Activated B cell treated with CpG ODN at 0.5 μM for 24 hours (primary cell): ENCODE results near the gene RPS6KA2. TPM values are rescaled to one million over a fixed set of nuclear protein-coding genes. Genes with fewer than 3 reads are reported as not detected.

ENCODE experiments used
- ATAC-seq: fragments of 200-7000 bp; cut with Tn5 transposase; one replicate; pipeline ENCODE4 v1.10.0; 2021; ENCODE audit warnings: low read depth, mild to moderate bottlenecking, moderate library complexity
- CTCF ChIA-PET: fragments of 350-600 bp; sonication (Branson Sonifier 250); formaldehyde crosslinking; loops from one replicate; lab custom pipeline; 2021; ENCODE audit warnings: antibody characterized with exemption; lab: Charles Lee
- POLR2A ChIA-PET: fragments of 350-600 bp; sonication (Branson Sonifier 250); formaldehyde crosslinking; loops from one replicate; lab custom pipeline; 2021; ENCODE audit warnings: antibody characterized with exemption; lab: Charles Lee
- DNase-seq: peaks from one replicate; pipeline ENCODE4 v3.0.0; 2022
- H3K27ac Mint-ChIP-seq: one replicate; pipeline ENCODE4 v1.8.0; 2020; ENCODE audit warnings: mixed read lengths
- H3K27me3 Mint-ChIP-seq: one replicate; pipeline ENCODE4 v1.8.0; 2021; ENCODE audit warnings: mixed read lengths
- H3K36me3 Mint-ChIP-seq: one replicate; pipeline ENCODE4 v1.8.0; 2021; ENCODE audit warnings: low read depth, mixed read lengths
- H3K4me1 Mint-ChIP-seq: one replicate; pipeline ENCODE4 v1.8.0; 2021; ENCODE audit warnings: mixed read lengths
- H3K4me3 Mint-ChIP-seq: one replicate; pipeline ENCODE4 v1.8.0; 2020; ENCODE audit warnings: mild to moderate bottlenecking, mixed read lengths
- H3K9me3 Mint-ChIP-seq: one replicate; pipeline ENCODE4 v1.8.0; 2020; ENCODE audit warnings: mixed read lengths
- intact Hi-C: fragments of 100-400 bp; cut with micrococcal nuclease; formaldehyde crosslinking; loops from one replicate; pipeline ENCODE4 v1.15.1; 2024
- total RNA-seq: library from RNA; stranded (reverse); gene quantifications from 2 replicates; pipeline ENCODE4 v1.2.3, GENCODE V29; 2022
- TF ChIP-seq, protein P1 (sequence below): fragments of 200-600 bp; IDR thresholded peaks from one replicate; pipeline ENCODE4 v1.8.0; 2022; ENCODE audit warnings: antibody characterized with exemption, mild to moderate bottlenecking

The RPS6KA2 gene
- total RNA-seq, 1 donor from 2014 or later, result 14.4 TPM

- H3K36me3 Mint-ChIP-seq, result no peaks in the 10 kb centered on the region
- H3K9me3 Mint-ChIP-seq, result no peaks in the 10 kb centered on the region
- TF ChIP-seq, protein P1, sequence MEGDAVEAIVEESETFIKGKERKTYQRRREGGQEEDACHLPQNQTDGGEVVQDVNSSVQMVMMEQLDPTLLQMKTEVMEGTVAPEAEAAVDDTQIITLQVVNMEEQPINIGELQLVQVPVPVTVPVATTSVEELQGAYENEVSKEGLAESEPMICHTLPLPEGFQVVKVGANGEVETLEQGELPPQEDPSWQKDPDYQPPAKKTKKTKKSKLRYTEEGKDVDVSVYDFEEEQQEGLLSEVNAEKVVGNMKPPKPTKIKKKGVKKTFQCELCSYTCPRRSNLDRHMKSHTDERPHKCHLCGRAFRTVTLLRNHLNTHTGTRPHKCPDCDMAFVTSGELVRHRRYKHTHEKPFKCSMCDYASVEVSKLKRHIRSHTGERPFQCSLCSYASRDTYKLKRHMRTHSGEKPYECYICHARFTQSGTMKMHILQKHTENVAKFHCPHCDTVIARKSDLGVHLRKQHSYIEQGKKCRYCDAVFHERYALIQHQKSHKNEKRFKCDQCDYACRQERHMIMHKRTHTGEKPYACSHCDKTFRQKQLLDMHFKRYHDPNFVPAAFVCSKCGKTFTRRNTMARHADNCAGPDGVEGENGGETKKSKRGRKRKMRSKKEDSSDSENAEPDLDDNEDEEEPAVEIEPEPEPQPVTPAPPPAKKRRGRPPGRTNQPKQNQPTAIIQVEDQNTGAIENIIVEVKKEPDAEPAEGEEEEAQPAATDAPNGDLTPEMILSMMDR, result no peak
- no peaks in the 10 kb centered on the region for H3K4me1 Mint-ChIP-seq
- intact Hi-C loops, result no loop called here
- DNase-seq, result no peak
- H3K4me3 Mint-ChIP-seq, result no peak overlapping the region
- no peak for ATAC-seq
- H3K27me3 Mint-ChIP-seq, result no peaks in the 10 kb centered on the region
- H3K27ac Mint-ChIP-seq, result no peak overlapping the region
- ChIA-PET CTCF (no interaction called here), POLR2A (interaction anchor here (1.2 kb wide), 1 partner anchor 23 kb away, joined by 6 read pairs; no protein-coding TSS in a partner anchor)
Measured at GRCh38 chr6:166650824-166651807, 24.1 kb upstream of the RPS6KA2 start.

DNA sequence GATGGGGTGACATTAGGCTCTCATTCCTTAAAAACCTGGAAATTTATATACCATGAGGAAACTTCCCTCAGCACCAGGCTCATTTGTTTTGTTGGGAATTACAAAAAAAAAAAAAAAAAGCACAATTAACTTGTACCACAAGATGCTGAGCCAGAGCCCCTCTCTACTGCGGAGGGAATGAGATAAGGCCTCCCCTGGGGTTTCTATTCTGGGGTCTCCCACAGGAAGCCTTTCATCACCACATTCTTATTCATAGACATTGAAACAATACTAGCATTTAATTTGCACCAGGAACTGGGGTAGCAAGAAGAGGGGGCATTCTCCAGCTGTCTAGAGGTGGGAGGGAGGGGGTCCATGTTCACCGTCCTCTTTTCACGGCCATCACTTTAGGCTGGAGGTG lies 23.0 kb upstream of the RPS6KA2 start:
- Mint-ChIP-seq H3K4me3 (no peak overlapping the region), H3K27me3 (no peaks in the 10 kb centered on the region), H3K36me3 (no peaks in the 10 kb centered on the region), H3K27ac (no peak overlapping the region), H3K4me1 (no peaks in the 10 kb centered on the region), H3K9me3 (no peaks in the 10 kb centered on the region)
- ChIA-PET POLR2A (no interaction called here), CTCF (no interaction called here)
- no peak for DNase-seq
- intact Hi-C loops, result no loop called here
- TF ChIP-seq, protein P1, result no peak
- no peak for ATAC-seq

GRCh38 chr6:166648846-166649245 lies 21.8 kb upstream of the RPS6KA2 start:
- Mint-ChIP-seq H3K4me1 (no peaks in the 10 kb centered on the region), H3K27ac (no peak overlapping the region), H3K27me3 (no peaks in the 10 kb centered on the region), H3K9me3 (peaks cover 2% of the 10 kb centered on the region), H3K36me3 (no peaks in the 10 kb centered on the region), H3K4me3 (no peak overlapping the region)
- intact Hi-C loops, result no loop called here
- TF ChIP-seq, protein P1, result no peak
- ChIA-PET CTCF (no interaction called here), POLR2A (no interaction called here)
- no peak for DNase-seq
- ATAC-seq, result no peak

- DNase-seq, result no peak
- Mint-ChIP-seq H3K27ac (no peak overlapping the region), H3K9me3 (peaks cover 6% of the 10 kb centered on the region), H3K4me1 (no peaks in the 10 kb centered on the region), H3K4me3 (no peak overlapping the region), H3K36me3 (no peaks in the 10 kb centered on the region), H3K27me3 (no peaks in the 10 kb centered on the region)
- no peak for ATAC-seq
- TF ChIP-seq, protein P1, result no peak
- intact Hi-C loops, result no loop called here
- ChIA-PET POLR2A (no interaction called here), CTCF (no interaction called here)
Measured at GRCh38 chr6:166647896-166648295, 20.8 kb upstream of the RPS6KA2 start.

DNA sequence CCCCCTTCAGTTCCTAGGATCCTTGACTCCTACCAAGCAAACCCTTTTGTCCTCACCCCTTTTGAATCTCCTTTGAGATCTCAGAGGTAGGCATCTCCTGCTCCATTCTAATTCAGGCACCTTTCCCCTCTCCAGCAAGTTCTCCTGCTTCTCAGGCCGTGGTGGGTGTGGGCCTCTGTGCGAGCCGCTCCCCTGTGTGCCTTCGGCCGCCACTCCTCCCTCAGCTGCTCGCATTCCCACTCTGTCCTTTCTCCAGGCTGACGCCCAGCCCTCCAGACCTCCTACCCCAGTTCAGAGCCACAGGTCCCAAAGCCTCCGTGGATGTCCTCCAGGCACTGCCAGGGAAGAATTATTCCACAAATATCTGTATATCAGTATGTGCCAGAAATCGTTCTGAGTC lies 19.7 kb upstream of the RPS6KA2 start:
- Mint-ChIP-seq H3K27ac (no peak overlapping the region), H3K27me3 (peaks cover 4% of the 10 kb centered on the region), H3K9me3 (peaks cover 6% of the 10 kb centered on the region), H3K36me3 (no peaks in the 10 kb centered on the region), H3K4me1 (no peaks in the 10 kb centered on the region), H3K4me3 (no peak overlapping the region)
- POLR2A ChIA-PET, result no interaction called here
- TF ChIP-seq, protein P1, result no peak
- intact Hi-C loops, result no loop called here
- CTCF ChIA-PET, result no interaction called here
- ATAC-seq (no peak), DNase-seq (no peak)
